HepG2 (cell line): ENCODE measurements around the gene CACNG8. TPM values are rescaled to one million over a fixed set of nuclear protein-coding genes. Genes with fewer than 3 reads are reported as not detected.

Source experiments
- ATAC-seq: fragments of 200-7000 bp; cut with Tn5 transposase; 3 replicates; pipeline ENCODE4 v1.9.1; 2020; ENCODE audit warnings: mild to moderate bottlenecking, moderate library complexity
- BruUV-seq: library from RNA; stranded (reverse); fragments of 400-500 nt; replicated peaks from 2 replicates; lab custom pipeline; 2021; lab: Mats Ljungman, UMichigan
- CTCF ChIA-PET: fragments of 300-600 bp; formaldehyde crosslinking; extraction: SDS; loops from one replicate; lab custom pipeline; 2021; ENCODE audit warnings: low total read pairs, inconsistent platforms, low intra/inter-chr PET ratio; lab: Yijun Ruan, JAX
- POLR2A ChIA-PET: fragments of 350-600 bp; sonication (Branson Sonifier 250); formaldehyde crosslinking; loops from one replicate; lab custom pipeline; 2020; ENCODE audit warnings: antibody characterized with exemption, inconsistent platforms; lab: Yijun Ruan, JAX
- DNase-seq: peaks from one replicate; pipeline ENCODE4 v3.0.0-alpha.2; 2015; ENCODE audit warnings: low spot score
- FAIRE-seq: peaks from 3 replicates; lab custom pipeline; 2011; peaks lifted over from hg19 to GRCh38; lab: Jason Lieb, UNC
- H2AFZ ChIP-seq: one replicate; pipeline ENCODE4 v1.6.1; 2011; ENCODE audit warnings: low read length, inconsistent platforms
- H3K27ac ChIP-seq: fragments of 300-600 bp; 3 replicates; pipeline ENCODE4 v1.8.0; 2011; ENCODE audit warnings: mixed run types, mild to moderate bottlenecking, mixed read lengths, low read length, inconsistent platforms; ENCODE audit not compliant: insufficient read depth; ENCODE audit errors: extremely low read length
- H3K27me3 ChIP-seq, 2 experiments: fragments of 200-600 bp in 1 of 2; 2 replicates in 1 of 2; 3 replicates in 1 of 2; pipeline versions ENCODE4 v1.6.0 to v1.8.0; 2011; ENCODE audit warnings: low read length in 2 of 2, mild to moderate bottlenecking in 2 of 2, moderate library complexity in 2 of 2, inconsistent platforms in 1 of 2; ENCODE audit not compliant: insufficient read depth in 2 of 2, control insufficient read depth in 1 of 2
- H3K36me3 ChIP-seq, 2 experiments: fragments of 200-600 bp in 1 of 2; replicated peaks in 1 of 2; 2 replicates in 1 of 2; 3 replicates in 1 of 2; pipeline versions ENCODE4 v1.5.1 to v1.8.0; 2011; ENCODE audit warnings: low read length in 2 of 2, inconsistent platforms in 1 of 2; ENCODE audit not compliant: insufficient read depth in 2 of 2, control insufficient read depth in 1 of 2
- H3K4me1 ChIP-seq: 2 replicates; pipeline ENCODE4 v1.5.1; 2012; ENCODE audit warnings: low read length, inconsistent platforms; ENCODE audit not compliant: insufficient read depth
- H3K4me2 ChIP-seq: 2 replicates; pipeline ENCODE4 v1.6.0; 2011; ENCODE audit warnings: low read depth, low read length, inconsistent platforms
- H3K4me3 ChIP-seq, 3 experiments: fragments of 200-600 bp in 1 of 3; sonication (generic), shearing (Covaris generic) in 1 of 3; replicated peaks in 1 of 3; 2 replicates each; pipeline ENCODE4 v1.5.1; 2011 to 2016; ENCODE audit warnings: low read length in 3 of 3, inconsistent platforms in 2 of 3, low read depth in 2 of 3, mild to moderate bottlenecking in 2 of 3, control low read depth in 1 of 3, mixed read lengths in 1 of 3; ENCODE audit not compliant: insufficient read depth in 1 of 3
- H3K79me2 ChIP-seq: one replicate; pipeline ENCODE4 v1.6.1; 2011; ENCODE audit warnings: low read length, inconsistent platforms; ENCODE audit not compliant: insufficient read depth
- H3K9ac ChIP-seq: 2 replicates; pipeline ENCODE4 v1.6.0; 2011; ENCODE audit warnings: mild to moderate bottlenecking, low read depth, low read length, inconsistent platforms; ENCODE audit not compliant: insufficient read depth
- H3K9me3 ChIP-seq: 2 replicates; pipeline ENCODE4 v1.5.1; 2012; ENCODE audit warnings: mild to moderate bottlenecking, low read length
- H4K20me1 ChIP-seq: 2 replicates; pipeline ENCODE4 v1.6.0; 2011; ENCODE audit warnings: inconsistent platforms, mild to moderate bottlenecking, low read length, moderate library complexity; ENCODE audit not compliant: insufficient read depth
- DMAP1 ChIP-seq: IDR thresholded peaks from 2 replicates; pipeline ENCODE4 v1.6.1; 2016
- FOXK1 ChIP-seq: sonication (generic); formaldehyde crosslinking; IDR thresholded peaks from 2 replicates; pipeline ENCODE4 v1.4.0; 2020; ENCODE audit warnings: low read depth, missing genetic modification reagents, borderline replicate concordance
- HNF4G ChIP-seq, 2 experiments: sonication (generic) in 1 of 2; formaldehyde crosslinking in 1 of 2; IDR thresholded peaks; 2 replicates each; pipeline versions ENCODE4 v1.4.0 to v1.6.1; 2011 to 2020; ENCODE audit warnings: borderline replicate concordance in 2 of 2, low read depth in 2 of 2, mild to moderate bottlenecking in 2 of 2, low read length in 1 of 2, missing genetic modification reagents in 1 of 2, moderate library complexity in 1 of 2
- KLF13 ChIP-seq: sonication (generic); formaldehyde crosslinking; IDR thresholded peaks from 2 replicates; pipeline ENCODE4 v1.4.0; 2020; ENCODE audit warnings: mild to moderate bottlenecking, missing genetic modification reagents
- MTA1 ChIP-seq: sonication (generic); formaldehyde crosslinking; IDR thresholded peaks from 2 replicates; pipeline ENCODE4 v1.4.0; 2020; ENCODE audit warnings: missing genetic modification reagents, mild to moderate bottlenecking, borderline replicate concordance
- MTF2 ChIP-seq: sonication (generic); formaldehyde crosslinking; IDR thresholded peaks from 2 replicates; pipeline ENCODE4 v1.5.0; 2020; ENCODE audit warnings: missing genetic modification reagents, borderline replicate concordance
- NFKB2 ChIP-seq: sonication (generic); formaldehyde crosslinking; IDR thresholded peaks from 2 replicates; pipeline ENCODE4 v1.4.0; 2020; ENCODE audit warnings: missing genetic modification reagents, borderline replicate concordance
- SAP130 ChIP-seq: IDR thresholded peaks from 2 replicates; pipeline ENCODE4 v1.6.1; 2016; ENCODE audit warnings: low read depth
- SIX1 ChIP-seq: sonication (generic); formaldehyde crosslinking; IDR thresholded peaks from 2 replicates; pipeline ENCODE4 v1.4.0; 2020; ENCODE audit warnings: missing genetic modification reagents, borderline replicate concordance
- ZBTB42 ChIP-seq: sonication (generic); formaldehyde crosslinking; IDR thresholded peaks from 2 replicates; pipeline ENCODE4 v1.5.0; 2020; ENCODE audit warnings: mild to moderate bottlenecking, missing genetic modification reagents
- ZNF33A ChIP-seq: sonication (generic); formaldehyde crosslinking; IDR thresholded peaks from 2 replicates; pipeline ENCODE4 v1.5.1; 2020; ENCODE audit warnings: missing genetic modification reagents, mild to moderate bottlenecking, moderate library complexity, borderline replicate concordance
- ZNF34 ChIP-seq: sonication (generic); formaldehyde crosslinking; IDR thresholded peaks from 2 replicates; pipeline ENCODE4 v1.4.0; 2020; ENCODE audit warnings: mild to moderate bottlenecking, missing genetic modification reagents, borderline replicate concordance
- ZNF501 ChIP-seq: sonication (generic); formaldehyde crosslinking; IDR thresholded peaks from 2 replicates; pipeline ENCODE4 v1.5.1; 2020; ENCODE audit warnings: mild to moderate bottlenecking, moderate library complexity, missing genetic modification reagents
- ZNF543 ChIP-seq: sonication (generic); formaldehyde crosslinking; IDR thresholded peaks from 2 replicates; pipeline ENCODE4 v1.4.0; 2020; ENCODE audit warnings: mild to moderate bottlenecking, missing genetic modification reagents
- ZNF674 ChIP-seq: sonication (generic); formaldehyde crosslinking; IDR thresholded peaks from 2 replicates; pipeline ENCODE4 v1.5.0; 2020; ENCODE audit warnings: low read depth, mild to moderate bottlenecking, missing genetic modification reagents
- ZNF746 ChIP-seq: sonication (generic); formaldehyde crosslinking; IDR thresholded peaks from 2 replicates; pipeline ENCODE4 v1.8.0; 2022; ENCODE audit warnings: mild to moderate bottlenecking, missing genetic modification reagents
- ZNF792 ChIP-seq: IDR thresholded peaks from 2 replicates; pipeline ENCODE4 v1.6.1; 2016
- ZSCAN12 ChIP-seq: sonication (generic); formaldehyde crosslinking; IDR thresholded peaks from 2 replicates; pipeline ENCODE4 v1.9.0; 2021; ENCODE audit warnings: mild to moderate bottlenecking, missing genetic modification reagents
- WGBS: methylation state at CpG from one replicate; pipeline ENCODE4 v1.1.6; 2017; ENCODE audit warnings: low lambda C conversion rate; 5-methylcytosine and 5-hydroxymethylcytosine counted together
- in situ Hi-C: cut with HindIII; loops from 2 replicates; pipeline ENCODE4 v1.10.0; 2017; ENCODE audit warnings: low pct_unique_long_range_greater_than_20kb; ENCODE audit not compliant: extremely low pct_ligation_motif_present
- intact Hi-C: fragments of 100-400 bp; cut with micrococcal nuclease; formaldehyde crosslinking; loops from one replicate; pipeline ENCODE4 v1.10.0; 2022; ENCODE audit not compliant: unreplicated experiment
- polyA plus RNA-seq, 8 experiments: library from polyadenylated mRNA; depleted of rRNA in 3 of 8; stranded (reverse) in 7 of 8; unstranded in 1 of 8; fragments of >200 nt; fragmentation: Illumina TruSeq in 4 of 8; extraction: Trizol in 4 of 8; gene quantifications; 2 replicates each; pipeline versions ENCODE4 v1.2.1 to v1.2.3, GENCODE V29; 2011 to 2016; ENCODE audit warnings: low read depth in 4 of 8, missing spikeins in 1 of 8, mixed read lengths in 1 of 8; ENCODE audit not compliant: insufficient read depth in 1 of 8
- total RNA-seq, 5 experiments: library from RNA; depleted of rRNA; stranded (reverse); fragments of >200 nt; fragmentation: Illumina TruSeq; extraction: Trizol; gene quantifications; 2 replicates each; pipeline ENCODE4 v1.2.3, GENCODE V29; 2016; ENCODE audit warnings: low read depth in 1 of 5
- TF ChIP-seq, protein P1 (sequence below): sonication (generic); formaldehyde crosslinking; IDR thresholded peaks from 2 replicates; pipeline ENCODE4 v1.8.0; 2022; ENCODE audit warnings: mild to moderate bottlenecking, missing genetic modification reagents

Gene CACNG8
- total and polyA plus RNA-seq, 2 of the 13 experiments (the other 11 are each of a cell fraction or from before 2014, with no cell fraction given): not detected

DNA sequence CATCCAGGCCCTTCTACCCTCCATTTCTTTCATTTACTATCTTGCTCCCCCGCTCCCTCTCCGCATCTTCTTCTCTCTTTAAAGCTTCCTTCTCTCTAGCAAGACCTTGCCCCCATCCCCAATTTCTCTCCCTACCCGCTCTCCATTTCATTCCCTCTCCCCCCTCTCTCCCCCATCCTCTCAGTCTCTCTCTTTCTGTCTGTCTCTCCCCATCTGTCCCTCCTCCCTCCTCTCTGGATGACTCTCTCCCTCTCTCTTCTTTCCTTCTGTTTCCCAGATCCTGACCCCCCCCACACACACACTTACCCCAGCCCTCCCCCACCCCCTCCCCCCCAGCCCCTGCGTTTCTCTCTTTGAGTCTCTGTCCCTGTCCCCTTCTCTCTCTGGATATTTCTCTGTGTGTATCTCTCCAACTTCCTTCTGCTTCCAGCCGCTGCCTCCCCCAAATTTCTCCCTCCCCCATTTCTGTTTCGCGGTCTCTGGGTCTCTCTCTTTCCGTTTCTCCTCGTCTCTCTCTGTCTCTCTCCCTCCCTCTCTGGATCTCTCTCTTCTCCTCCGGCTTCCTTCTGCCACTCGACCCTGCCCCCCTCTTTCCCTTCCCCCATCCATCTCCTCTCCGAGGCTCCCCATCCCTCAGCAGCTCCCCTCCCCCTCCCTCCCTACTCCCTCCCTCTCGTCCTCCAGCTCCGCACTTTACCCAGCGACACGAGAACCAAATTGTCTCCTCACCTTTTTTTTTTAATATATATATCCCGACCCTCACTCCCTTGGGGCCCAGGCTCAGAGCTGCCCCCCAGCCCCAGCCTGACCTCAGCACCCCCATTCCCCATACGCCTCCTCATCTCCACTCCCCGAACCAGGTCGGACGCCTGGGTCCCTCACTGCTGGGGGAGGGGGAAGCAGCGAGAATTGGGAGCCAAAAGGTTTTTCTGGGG, 3.6 kb upstream of the CACNG8 start:
- H3K27ac ChIP-seq: no peak overlapping the region
- WGBS: 22% methylated on average over 22 of the region's 22 CpGs
- H3K4me3 ChIP-seq: no peak overlapping the region
- CTCF ChIA-PET: no interaction called here
- H4K20me1 ChIP-seq: no peaks in the 10 kb centered on the region
- DNase-seq: no peak
- H2AFZ ChIP-seq: no peak overlapping the region
- H3K79me2 ChIP-seq: no peaks in the 10 kb centered on the region
- H3K4me2 ChIP-seq: no peak overlapping the region
- BruUV-seq: no TSS peak
- ATAC-seq: no peak
- no peak overlapping the region for H3K9ac ChIP-seq
- in situ Hi-C loops: no loop called here
- H3K27me3 ChIP-seq: peaks cover 6 to 35% of the 10 kb centered on the region in 2 experiments; a peak in 4 of 5 replicates
- intact Hi-C loops: no loop called here
- H3K36me3 ChIP-seq: no peaks in the 10 kb centered on the region
- no peaks in the 10 kb centered on the region for H3K9me3 ChIP-seq
- no peak for FAIRE-seq
- POLR2A ChIA-PET: no interaction called here
- H3K4me1 ChIP-seq: no peaks in the 10 kb centered on the region
- TF ChIP-seq MTA1 (CRISPR knock-in tag) (no peak), NFKB2 (no peak), ZNF792 (no peak), SIX1 (no peak), ZNF34 (no peak), FOXK1 (CRISPR knock-in tag) (no peak), DMAP1 (CRISPR knock-in tag) (no peak), ZNF33A (no peak)

DNA sequence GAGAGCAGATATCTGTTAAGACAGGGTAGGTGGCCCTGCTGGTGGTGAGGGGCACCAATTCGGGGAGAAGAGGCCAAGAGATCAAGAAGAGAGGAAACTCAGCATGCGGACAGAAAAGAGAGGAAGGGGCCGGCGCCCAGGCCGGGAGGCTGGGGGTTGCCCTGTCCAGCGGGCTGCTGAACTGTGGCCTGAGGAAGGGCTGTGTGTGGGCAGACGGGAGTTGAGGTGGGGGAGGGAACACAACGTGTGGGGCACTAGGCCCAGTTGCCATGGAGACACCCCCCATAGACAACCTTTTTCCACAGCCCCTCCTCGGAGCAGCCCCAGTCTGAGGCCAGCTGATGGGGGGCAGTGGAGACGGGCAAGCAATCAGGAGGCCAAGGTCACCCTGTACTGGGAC, 2.5 kb upstream of the CACNG8 start:
- Histone ChIP-seq H3K79me2 (no peaks in the 10 kb centered on the region), H3K36me3 (no peaks in the 10 kb centered on the region), H3K4me3 (no peak overlapping the region), H3K27me3 (peaks cover 9 to 46% of the 10 kb centered on the region in 2 experiments; a peak in 4 of 5 replicates), H3K27ac (no peak overlapping the region), H3K9ac (no peak overlapping the region), H4K20me1 (no peaks in the 10 kb centered on the region), H3K4me1 (no peaks in the 10 kb centered on the region), H3K4me2 (no peak overlapping the region), H2AFZ (no peak overlapping the region), H3K9me3 (no peaks in the 10 kb centered on the region)
- DNase-seq: no peak
- no peak; the same call in 2 of the 3 replicates for ATAC-seq
- 3% methylated on average over 9 of the region's 10 CpGs for WGBS
- CTCF ChIA-PET: no interaction called here
- no TSS peak for BruUV-seq
- FAIRE-seq: no peak
- in situ Hi-C loops (no loop called here), intact Hi-C loops (no loop called here)
- POLR2A ChIA-PET: no interaction called here
- TF ChIP-seq HNF4G (IDR thresholded peaks at IDR 0.05; ENCODE audit: borderline replicate concordance, low read depth, low read length) (no peak), HNF4G (CRISPR knock-in tag; IDR thresholded peaks at IDR 0.05; ENCODE audit: borderline replicate concordance, low read depth) (no peak), ZBTB42 (CRISPR knock-in tag) (no peak), ZNF501 (CRISPR knock-in tag) (no peak), SAP130 (no peak), KLF13 (CRISPR knock-in tag) (no peak), ZNF674 (no peak), ZNF746 (CRISPR knock-in tag) (no peak), ZSCAN12 (CRISPR knock-in tag) (no peak), ZNF543 (CRISPR knock-in tag) (no peak), MTF2 (CRISPR knock-in tag) (no peak)
- TF ChIP-seq, protein P1, sequence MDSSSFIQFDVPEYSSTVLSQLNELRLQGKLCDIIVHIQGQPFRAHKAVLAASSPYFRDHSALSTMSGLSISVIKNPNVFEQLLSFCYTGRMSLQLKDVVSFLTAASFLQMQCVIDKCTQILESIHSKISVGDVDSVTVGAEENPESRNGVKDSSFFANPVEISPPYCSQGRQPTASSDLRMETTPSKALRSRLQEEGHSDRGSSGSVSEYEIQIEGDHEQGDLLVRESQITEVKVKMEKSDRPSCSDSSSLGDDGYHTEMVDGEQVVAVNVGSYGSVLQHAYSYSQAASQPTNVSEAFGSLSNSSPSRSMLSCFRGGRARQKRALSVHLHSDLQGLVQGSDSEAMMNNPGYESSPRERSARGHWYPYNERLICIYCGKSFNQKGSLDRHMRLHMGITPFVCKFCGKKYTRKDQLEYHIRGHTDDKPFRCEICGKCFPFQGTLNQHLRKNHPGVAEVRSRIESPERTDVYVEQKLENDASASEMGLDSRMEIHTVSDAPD: no peak
